Subcutaneous adipose tissue (tissue), 4 donors: Measurements from ENCODE around the gene DHH. TPM values are rescaled to one million over a fixed set of nuclear protein-coding genes. Genes with fewer than 3 reads are reported as not detected.

ENCODE experiments used
- CTCF ChIP-seq: fragments of 450-650 bp; IDR thresholded peaks from one replicate; pipeline ENCODE4 v1.5.1; 2016; ENCODE audit warnings: low read depth, mild to moderate bottlenecking, control low read depth, antibody characterized with exemption, moderate library complexity
- small RNA-seq: library from RNA; depleted of rRNA; stranded (forward); fragments of <200 nt; gene quantifications from one replicate; pipeline ENCODE3, GENCODE V24; 2016
- total RNA-seq, 4 donors: library from RNA; depleted of rRNA; stranded (reverse); fragments of >200 nt; gene quantifications; one replicate each; pipeline ENCODE4 v1.1.0, GENCODE V29; 2016

Gene DHH
- total RNA-seq, 4 donors from 2014 or later, result 0.34 to 1.9 (median 0.46) TPM

- TF ChIP-seq CTCF, result no peak
These were observed 53.3 kb downstream of the DHH start for GRCh38 chr12:49041036-49041880.

GRCh38 chr12:49040364-49040855, 54.2 kb downstream of the DHH start:
- TF ChIP-seq CTCF, result no peak

DNA sequence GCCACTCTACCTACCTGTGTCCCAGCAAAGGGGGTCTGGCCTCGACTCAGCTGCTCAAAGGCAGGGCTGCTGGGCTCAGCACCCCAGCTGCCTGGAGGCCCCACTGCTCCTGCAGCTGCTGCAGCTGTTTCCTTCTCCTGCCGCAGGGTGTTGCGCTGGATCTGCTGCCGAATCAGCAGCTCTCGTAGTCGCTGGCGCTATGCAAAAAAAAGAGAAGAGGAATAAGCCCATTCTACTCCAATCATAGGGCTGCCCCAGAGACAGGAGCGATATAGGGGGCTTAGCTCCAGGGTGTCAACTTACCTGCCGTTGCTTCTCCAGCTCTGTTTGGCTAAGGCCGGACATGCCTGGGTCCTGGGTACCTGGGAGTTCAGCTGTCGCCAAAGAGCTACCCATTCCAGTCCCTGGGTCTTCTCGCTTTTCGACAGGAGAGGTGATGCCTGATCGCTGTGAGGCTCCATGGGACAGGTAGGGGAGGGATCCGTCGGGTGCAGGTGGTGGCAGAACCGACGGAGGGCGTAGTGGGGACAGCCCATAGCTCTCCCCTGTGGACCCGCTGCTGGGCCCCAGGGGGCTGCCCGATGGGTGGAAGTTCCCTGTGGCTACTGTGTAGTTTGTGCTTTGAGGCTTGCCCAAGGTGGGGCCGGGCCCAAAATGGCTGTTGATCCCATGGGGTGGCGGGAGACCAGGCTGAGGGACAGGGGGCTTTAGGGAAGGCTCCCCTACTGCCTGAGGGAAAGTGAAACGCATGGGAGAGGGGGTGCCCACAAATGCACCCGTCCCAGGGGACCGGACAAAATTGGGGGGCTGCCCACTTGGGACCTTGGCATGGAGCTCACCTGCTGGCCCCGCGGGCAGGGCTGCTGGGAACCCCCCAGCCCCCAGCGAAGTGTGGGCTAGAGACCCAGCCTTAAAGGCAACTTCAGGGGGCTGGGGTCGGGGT, 54.9 kb downstream of the DHH start:
- no peak for TF ChIP-seq CTCF

DNA sequence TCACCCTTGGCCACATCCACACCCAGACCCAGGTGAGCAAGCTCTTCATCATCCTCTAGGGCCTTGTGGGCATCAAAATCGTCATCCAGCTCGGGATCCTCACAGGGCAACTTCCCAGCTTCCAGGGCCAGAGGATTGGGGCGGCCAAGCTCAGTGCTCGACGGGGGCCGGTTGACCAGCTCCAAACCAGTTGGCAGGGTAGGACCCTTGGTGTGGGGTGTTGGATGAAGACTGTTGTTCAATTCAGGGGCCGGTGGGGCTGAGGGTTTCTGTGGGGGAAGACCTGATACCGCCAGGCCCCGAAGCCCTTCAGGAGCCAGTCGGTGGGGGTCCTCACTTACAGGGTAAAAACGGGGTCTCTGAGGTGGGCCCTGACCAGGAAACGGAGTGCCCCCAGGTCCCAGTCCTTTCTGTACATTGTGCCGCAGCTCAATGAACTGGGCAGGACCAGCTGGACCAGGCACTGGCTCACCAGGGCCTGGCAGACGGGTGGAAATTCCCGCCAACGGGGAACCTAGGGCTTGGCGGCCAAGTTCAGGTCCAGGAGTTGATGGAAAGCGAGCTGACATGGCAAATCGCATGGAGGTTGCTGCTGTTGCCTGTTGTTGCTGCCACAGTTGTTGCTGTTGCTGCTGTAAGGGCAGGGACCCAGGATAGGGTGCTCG, 56.2 kb downstream of the DHH start:
- no peak for TF ChIP-seq CTCF

- TF ChIP-seq CTCF, result no peak
These were observed 56.7 kb downstream of the DHH start for GRCh38 chr12:49037947-49038237.

GRCh38 chr12:49037111-49037946, 57.3 kb downstream of the DHH start:
- TF ChIP-seq CTCF, result no peak

Small RNA genes lying within 50 kb of the gene (small RNA-seq; reads per million reads assigned to genes)
- gene RF00019, result 0.49 reads per million

Other genes with a start within 250 kb of the DHH start
- 10 to 100 TPM; 37.0 to 65.7 (median 52.6) TPM for gene DDX23, start 242.6 kb downstream of the DHH start, total RNA-seq
- gene RND1, start 228.9 kb downstream of the DHH start, total RNA-seq, result 1 to 10 TPM in 1 of 4 donors, under 1 TPM in 2, not detected in 1; 0.17 to 2.6 (median 0.98) TPM
- 1 to 10 TPM; 3.0 to 6.8 (median 5.3) TPM for gene FKBP11, start 169.3 kb downstream of the DHH start, total RNA-seq
- 10 to 100 TPM; 39.9 to 58.4 (median 48.5) TPM for gene ARF3, start 137.3 kb downstream of the DHH start, total RNA-seq
- gene WNT10B, start 123.1 kb downstream of the DHH start, total RNA-seq, result 1 to 10 TPM in 1 of 4 donors, not detected in 3; 1.3 TPM
- gene WNT1, start 116.5 kb downstream of the DHH start, total RNA-seq, result not detected
- not detected for gene DDN, start 95.4 kb downstream of the DHH start, total RNA-seq
- 10 to 100 TPM; 57.7 to 67.4 (median 59.7) TPM for gene PRKAG1, start 76.0 kb downstream of the DHH start, total RNA-seq
- 10 to 100 TPM; 27.6 to 92.1 (median 42.9) TPM for gene KMT2D, start 34.0 kb downstream of the DHH start, total RNA-seq
- gene RHEBL1, start 24.8 kb downstream of the DHH start, total RNA-seq, result under 1 TPM; 0.51 to 0.88 (median 0.61) TPM
- gene LMBR1L, start 16.0 kb upstream of the DHH start, total RNA-seq, result 10 to 100 TPM; 25.6 to 94.2 (median 54.5) TPM
- 100 to 1,000 TPM; 246 to 719 (median 447) TPM for gene TUBA1B, start 36.6 kb upstream of the DHH start, total RNA-seq
- gene TUBA1A, start 94.3 kb upstream of the DHH start, total RNA-seq, result 100 to 1,000 TPM in 3 of 4 donors, 10 to 100 TPM in 1; 51.6 to 213 (median 132) TPM
- gene TUBA1C, start 170.3 kb upstream of the DHH start, total RNA-seq, result 100 to 1,000 TPM in 2 of 4 donors, 10 to 100 TPM in 2; 65.9 to 177 (median 107) TPM
- gene PRPH, start 200.3 kb upstream of the DHH start, total RNA-seq, result under 1 TPM in 2 of 4 donors, not detected in 2; 0.19 to 0.88 TPM
- 1 to 10 TPM in 1 of 4 donors, under 1 TPM in 2, not detected in 1; 0.16 to 2.0 (median 0.88) TPM for gene TROAP, start 228.5 kb upstream of the DHH start, total RNA-seq
- not detected for gene C1QL4, start 242.4 kb upstream of the DHH start, total RNA-seq